HG02852 (cell line): Measurements from ENCODE around the gene ZDHHC22.
A peak's percentile ranks its signal among the peaks of the same experiment; 100 is the strongest.
"Not testable (repeated sequence)": the region's sequence is repeated elsewhere in the genome, so short reads cannot be mapped to it uniquely, and the experiment has no call there.

Experiments used
- ATAC-seq: cut with Tn5 transposase; IDR thresholded peaks from one replicate; pipeline ENCODE4 v1.9.1; 2021; ENCODE audit warnings: mild to moderate bottlenecking, moderate library complexity; ENCODE audit not compliant: unreplicated experiment

Gene ZDHHC22

GRCh38 chr14:77141214-77142004 is at the start of gene ZDHHC22:
Gene ZDHHC22 (minus strand): TSS chr14:77141791. CDS start chr14:77139738, 2,053 bp downstream.
- no peak for ATAC-seq

- no peak for ATAC-seq
Observed at GRCh38 chr14:77190977-77191376, 49.4 kb upstream of the ZDHHC22 start.

- no peak for ATAC-seq
Observed at GRCh38 chr14:77189479-77189878, 47.9 kb upstream of the ZDHHC22 start.

GRCh38 chr14:77187649-77188012 is 46.0 kb upstream of the ZDHHC22 start:
- ATAC-seq = no peak

GRCh38 chr14:77186911-77187648 is 45.5 kb upstream of the ZDHHC22 start:
- ATAC-seq = no peak

- no peak for ATAC-seq
Observed at GRCh38 chr14:77185093-77185465, 43.5 kb upstream of the ZDHHC22 start.

GRCh38 chr14:77184396-77185092 is 43.0 kb upstream of the ZDHHC22 start:
- ATAC-seq = no peak

- ATAC-seq = no peak
Observed at GRCh38 chr14:77183896-77184295, 42.3 kb upstream of the ZDHHC22 start.

GRCh38 chr14:77181603-77182437 is 40.2 kb upstream of the ZDHHC22 start, which contains the start of gene TMEM63C:
Gene TMEM63C (plus strand): TSS chr14:77181798. CDS start chr14:77218814, 37,016 bp downstream.
- peak; percentile 76 for ATAC-seq

- no peak for ATAC-seq
Observed at GRCh38 chr14:77180726-77181602, 39.4 kb upstream of the ZDHHC22 start.

GRCh38 chr14:77178656-77179055 is 37.1 kb upstream of the ZDHHC22 start:
- no peak for ATAC-seq

GRCh38 chr14:77177702-77178101 is 36.1 kb upstream of the ZDHHC22 start:
- ATAC-seq = no peak

GRCh38 chr14:77175843-77176242 is 34.3 kb upstream of the ZDHHC22 start:
- ATAC-seq = no peak

GRCh38 chr14:77173911-77174617 is 32.5 kb upstream of the ZDHHC22 start:
- not testable (repeated sequence) for ATAC-seq

GRCh38 chr14:77172916-77173315 is 31.3 kb upstream of the ZDHHC22 start:
- ATAC-seq = no peak

- no peak for ATAC-seq
Observed at GRCh38 chr14:77170045-77170444, 28.5 kb upstream of the ZDHHC22 start.

GRCh38 chr14:77161011-77161410 is 19.4 kb upstream of the ZDHHC22 start:
- ATAC-seq = no peak

GRCh38 chr14:77158882-77159255 is 17.3 kb upstream of the ZDHHC22 start:
- no peak for ATAC-seq
